Astrocyte of the spinal cord (primary cell): ENCODE data around the gene CTIF.

Source experiments
- DNase-seq: peaks from one replicate; pipeline ENCODE4 v3.0.0; 2011; ENCODE audit warnings: low read depth, low spot score
- H3K4me3 ChIP-seq: 2 replicates; pipeline ENCODE4 v1.5.1; 2011; ENCODE audit warnings: low read depth, mild to moderate bottlenecking, low read length, moderate library complexity
- CTCF ChIP-seq: IDR thresholded peaks from 2 replicates; pipeline ENCODE4 v1.5.1; 2012; ENCODE audit warnings: low read depth, mild to moderate bottlenecking, low read length, inconsistent platforms
- in situ Hi-C: cut with HindIII; loops from 2 replicates; pipeline ENCODE4 v1.10.0; 2017; ENCODE audit warnings: low sequenced_read_pairs

Gene CTIF

DNA sequence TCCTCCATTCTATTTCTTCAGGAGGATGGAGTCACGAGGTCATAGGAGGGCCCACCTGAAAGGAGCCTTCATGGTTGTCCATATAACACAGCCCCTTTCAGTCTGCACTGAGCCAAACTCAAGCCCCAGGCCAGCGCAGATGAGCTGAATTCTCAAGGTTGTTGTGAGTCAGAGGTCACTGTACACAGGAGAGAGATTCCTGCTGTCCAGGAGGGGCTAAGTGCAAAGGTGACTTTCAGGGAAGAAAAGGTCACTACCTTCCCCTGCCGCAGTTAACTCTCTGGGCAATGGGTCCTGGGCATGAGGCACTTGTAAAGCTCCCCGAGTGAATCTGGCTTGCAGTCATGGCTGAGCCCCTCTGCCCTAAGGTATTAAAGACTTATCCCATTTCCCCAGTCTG lies 150.7 kb downstream of the CTIF start:
- in situ Hi-C loops, result no loop called here
- DNase-seq, result no peak
- H3K4me3 ChIP-seq, result no peak overlapping the region
- TF ChIP-seq CTCF, result no peak

DNA sequence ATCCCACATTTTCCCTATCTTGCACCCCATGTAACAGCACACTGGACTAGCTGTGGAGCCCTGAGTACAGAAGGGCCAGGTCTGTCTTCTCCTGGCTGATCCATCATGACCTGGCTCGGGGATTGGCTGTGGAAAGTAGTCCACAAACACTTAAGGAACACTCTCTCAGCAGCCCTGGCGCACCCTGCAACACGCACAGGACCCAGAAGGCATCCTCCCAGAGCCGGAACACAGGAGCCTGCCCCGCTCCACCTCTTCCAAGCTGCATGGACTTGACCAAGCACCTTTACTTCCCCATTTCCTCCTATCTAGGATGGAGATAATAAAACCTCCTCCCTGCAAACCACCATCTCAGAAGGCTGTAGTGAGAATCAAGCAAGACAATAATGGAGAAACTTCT lies 151.7 kb downstream of the CTIF start:
- no peak for DNase-seq
- H3K4me3 ChIP-seq, result no peak overlapping the region
- no peak for TF ChIP-seq CTCF
- in situ Hi-C loops, result no loop called here

DNA sequence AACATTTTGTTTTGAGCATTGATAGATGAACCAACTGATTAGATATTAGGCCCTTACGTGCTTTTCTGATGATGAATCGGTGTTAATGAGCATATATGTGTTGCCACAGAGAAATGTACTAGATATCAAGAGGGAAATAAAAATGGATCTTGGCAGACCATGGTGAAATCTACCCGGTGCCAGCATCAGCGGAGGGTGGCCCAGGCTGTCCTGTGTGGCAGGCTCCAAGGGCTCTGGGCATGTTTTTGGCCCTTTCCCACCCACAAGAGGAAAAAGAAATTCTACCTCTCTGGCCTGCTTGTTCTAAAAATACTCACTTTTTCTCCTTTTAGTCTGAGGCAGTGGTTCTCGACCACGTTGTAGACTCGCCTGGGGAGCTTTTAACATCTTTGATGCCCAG lies 154.2 kb downstream of the CTIF start:
- in situ Hi-C loops, result no loop called here
- no peak for TF ChIP-seq CTCF
- H3K4me3 ChIP-seq, result no peak overlapping the region
- DNase-seq, result no peak

GRCh38 chr18:48693625-48694262 lies 154.9 kb downstream of the CTIF start:
- H3K4me3 ChIP-seq, result no peak overlapping the region
- TF ChIP-seq CTCF, result no peak
- peak; percentile 19 for DNase-seq
- in situ Hi-C loops, result no loop called here

DNA sequence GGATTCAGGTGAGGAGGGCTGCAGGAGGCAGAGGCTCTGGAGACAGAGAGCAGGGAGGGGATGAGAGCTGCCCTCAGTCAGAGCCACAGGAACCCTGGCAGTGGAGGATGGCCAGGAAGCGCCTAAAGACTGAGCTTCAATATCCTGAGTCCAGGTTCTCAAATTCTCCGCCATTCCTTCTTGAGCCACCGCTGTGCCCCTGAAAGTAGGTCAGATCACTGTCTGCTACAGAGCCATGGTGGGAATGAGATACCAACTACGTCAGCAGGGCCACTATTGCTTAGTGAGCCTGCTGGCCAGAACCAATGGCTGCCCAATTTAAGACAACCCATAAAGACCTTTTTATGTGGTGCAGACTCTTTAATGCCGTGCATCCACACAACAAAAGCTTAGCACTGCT lies 155.5 kb downstream of the CTIF start:
- H3K4me3 ChIP-seq, result no peak overlapping the region
- DNase-seq, result no peak
- in situ Hi-C loops, result no loop called here
- no peak for TF ChIP-seq CTCF

GRCh38 chr18:48695671-48696070 lies 156.8 kb downstream of the CTIF start:
- no peak for TF ChIP-seq CTCF
- DNase-seq, result no peak
- in situ Hi-C loops, result no loop called here
- H3K4me3 ChIP-seq, result no peak overlapping the region

DNA sequence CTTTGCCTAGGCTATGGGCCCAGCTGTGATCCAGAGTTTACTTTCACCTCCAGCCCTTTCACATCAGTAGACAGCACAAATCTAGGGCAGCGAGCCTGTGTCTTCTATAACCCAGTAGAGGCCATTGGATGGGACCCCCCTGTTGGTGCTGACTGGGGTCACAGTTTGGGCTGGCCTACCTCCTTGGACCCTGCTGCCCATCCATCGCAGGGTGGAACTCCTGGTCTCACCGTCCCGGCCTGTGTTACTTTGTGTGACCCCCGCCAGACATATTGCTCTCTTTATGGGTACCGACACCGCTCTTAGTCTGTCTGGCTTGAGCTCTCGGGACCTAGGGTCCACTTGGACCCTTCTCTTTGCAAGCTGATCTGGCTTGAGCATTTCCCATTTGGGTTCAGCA lies 157.4 kb downstream of the CTIF start:
- in situ Hi-C loops, result no loop called here
- H3K4me3 ChIP-seq, result no peak overlapping the region
- DNase-seq, result no peak
- TF ChIP-seq CTCF, result no peak
